A673 (cell line): Measurements from ENCODE around the gene CCDC171. TPM values are rescaled to one million over a fixed set of nuclear protein-coding genes. Genes with fewer than 3 reads are reported as not detected.

Source experiments
- BruUV-seq: library from RNA; stranded (reverse); fragments of 400-500 nt; replicated peaks from 2 replicates; lab custom pipeline; 2021; lab: Mats Ljungman, UMichigan
- CTCF ChIA-PET: fragments of 300-600 bp; sonication (Branson Sonifier 250); formaldehyde crosslinking; loops from one replicate; lab custom pipeline; 2022; ENCODE audit warnings: antibody characterized with exemption; lab: Charles Lee
- POLR2A ChIA-PET: fragments of 300-600 bp; sonication (Branson Sonifier 250); formaldehyde crosslinking; loops from one replicate; lab custom pipeline; 2022; ENCODE audit warnings: antibody characterized with exemption; ENCODE audit not compliant: low non-redundant PET; lab: Charles Lee
- DNase-seq: peaks from one replicate; pipeline ENCODE4 v3.0.0-alpha.2; 2015; ENCODE audit warnings: low spot score
- H3K27ac ChIP-seq: fragments of 200-600 bp; sonication (generic); 2 replicates; pipeline ENCODE4 v1.5.1; 2016; ENCODE audit warnings: mixed run types, low read depth, mild to moderate bottlenecking, mixed read lengths, antibody characterized with exemption, low read length; ENCODE audit not compliant: poor library complexity, severe bottlenecking
- H3K27me3 ChIP-seq: fragments of 200-600 bp; sonication (generic); replicated peaks from 2 replicates; pipeline ENCODE4 v1.6.1; 2017; ENCODE audit warnings: mixed run types, low read depth, mild to moderate bottlenecking, mixed read lengths, antibody characterized with exemption, low read length; ENCODE audit not compliant: insufficient read depth, poor library complexity
- H3K36me3 ChIP-seq: fragments of 200-600 bp; sonication (generic); 2 replicates; pipeline ENCODE4 v1.6.1; 2016; ENCODE audit warnings: mixed run types, mild to moderate bottlenecking, mixed read lengths, antibody characterized with exemption, low read length; ENCODE audit not compliant: insufficient read depth, poor library complexity, severe bottlenecking
- H3K4me1 ChIP-seq: fragments of 200-600 bp; sonication (generic); 2 replicates; pipeline ENCODE4 v1.6.1; 2017; ENCODE audit warnings: mixed run types, mild to moderate bottlenecking, mixed read lengths, antibody characterized with exemption, low read length; ENCODE audit not compliant: insufficient read depth, poor library complexity, severe bottlenecking
- H3K4me3 ChIP-seq: fragments of 200-600 bp; sonication (generic); 2 replicates; pipeline ENCODE4 v1.5.1; 2016; ENCODE audit warnings: low read depth, mixed run types, mild to moderate bottlenecking, mixed read lengths, low read length; ENCODE audit not compliant: poor library complexity, severe bottlenecking
- H3K9me3 ChIP-seq: fragments of 200-600 bp; sonication (generic); 2 replicates; pipeline ENCODE4 v1.6.1; 2016; ENCODE audit warnings: mixed run types, low read depth, mild to moderate bottlenecking, mixed read lengths, antibody characterized with exemption, low read length; ENCODE audit not compliant: poor library complexity, severe bottlenecking
- CTCF ChIP-seq: fragments of 300-800, 200-600 bp; sonication (generic); conservative IDR thresholded peaks from 2 replicates; pipeline ENCODE4 v1.5.1; 2017; ENCODE audit warnings: low read depth, mild to moderate bottlenecking, antibody characterized with exemption, low read length, moderate library complexity, mixed read lengths
- EZH2 ChIP-seq: fragments of 200-600 bp; sonication (generic); IDR thresholded peaks from 2 replicates; pipeline ENCODE4 v1.6.1; 2017; ENCODE audit warnings: borderline replicate concordance, low read depth, mild to moderate bottlenecking, mixed read lengths, antibody characterized with exemption, low read length; ENCODE audit not compliant: poor library complexity, severe bottlenecking
- intact Hi-C: fragments of 100-400 bp; cut with micrococcal nuclease; formaldehyde crosslinking; loops from one replicate; pipeline ENCODE4 v1.10.0; 2022; ENCODE audit not compliant: unreplicated experiment
- total RNA-seq: library from RNA; stranded (reverse); gene quantifications from 2 replicates; pipeline ENCODE4 v1.2.3, GENCODE V29; 2021

Gene CCDC171
- total RNA-seq, 1 experiment from 2014 or later, result 72.5 TPM

- Histone ChIP-seq H3K4me1 (no peaks in the 10 kb centered on the region), H3K4me3 (no peak overlapping the region), H3K27me3 (no peaks in the 10 kb centered on the region), H3K9me3 (no peaks in the 10 kb centered on the region), H3K27ac (no peak overlapping the region), H3K36me3 (no peaks in the 10 kb centered on the region)
- no peak for TF ChIP-seq EZH2
- no peak for TF ChIP-seq CTCF
- BruUV-seq, result no TSS peak
- intact Hi-C loops, result no loop called here
- POLR2A ChIA-PET, result interaction anchor here (0.6 kb wide), 1 partner anchor 187 kb away, joined by 5 read pairs; no protein-coding TSS in a partner anchor
- CTCF ChIA-PET, result no interaction called here
- no peak for DNase-seq
Observed at GRCh38 chr9:15641291-15641690, 88.4 kb downstream of the CCDC171 start.

- POLR2A ChIA-PET, result no interaction called here
- H3K4me3 ChIP-seq, result no peak overlapping the region
- H3K27ac ChIP-seq, result no peak overlapping the region
- DNase-seq, result peak; percentile 42
- H3K27me3 ChIP-seq, result no peaks in the 10 kb centered on the region
- peak; percentile 52 for TF ChIP-seq CTCF
- no peak for TF ChIP-seq EZH2
- H3K9me3 ChIP-seq, result no peaks in the 10 kb centered on the region
- intact Hi-C loops, result no loop called here
- CTCF ChIA-PET, result no interaction called here
- H3K4me1 ChIP-seq, result no peaks in the 10 kb centered on the region
- no peaks in the 10 kb centered on the region for H3K36me3 ChIP-seq
- no TSS peak for BruUV-seq
Observed at GRCh38 chr9:15642369-15642962, 89.6 kb downstream of the CCDC171 start.

- POLR2A ChIA-PET, result no interaction called here
Observed at GRCh38 chr9:15670246-15670645, 117.4 kb downstream of the CCDC171 start.

More at GRCh38 chr9:15670246-15670645, 117.4 kb downstream of the CCDC171 start:
- H3K9me3 ChIP-seq, result no peaks in the 10 kb centered on the region
- no peaks in the 10 kb centered on the region for H3K27me3 ChIP-seq
- no TSS peak for BruUV-seq
- no peak for DNase-seq
- intact Hi-C loops, result no loop called here
- no peaks in the 10 kb centered on the region for H3K4me1 ChIP-seq
- no peaks in the 10 kb centered on the region for H3K36me3 ChIP-seq
- TF ChIP-seq CTCF, result no peak
- TF ChIP-seq EZH2, result no peak
- H3K4me3 ChIP-seq, result no peak overlapping the region
- CTCF ChIA-PET, result no interaction called here
- H3K27ac ChIP-seq, result no peak overlapping the region
